ENCODE measurements around the gene OFD1. TPM values are rescaled to one million over a fixed set of nuclear protein-coding genes. Genes with fewer than 3 reads are reported as not detected.

Gene OFD1
- total RNA-seq, 1 donor from 2014 or later = 10.6 TPM

DNA sequence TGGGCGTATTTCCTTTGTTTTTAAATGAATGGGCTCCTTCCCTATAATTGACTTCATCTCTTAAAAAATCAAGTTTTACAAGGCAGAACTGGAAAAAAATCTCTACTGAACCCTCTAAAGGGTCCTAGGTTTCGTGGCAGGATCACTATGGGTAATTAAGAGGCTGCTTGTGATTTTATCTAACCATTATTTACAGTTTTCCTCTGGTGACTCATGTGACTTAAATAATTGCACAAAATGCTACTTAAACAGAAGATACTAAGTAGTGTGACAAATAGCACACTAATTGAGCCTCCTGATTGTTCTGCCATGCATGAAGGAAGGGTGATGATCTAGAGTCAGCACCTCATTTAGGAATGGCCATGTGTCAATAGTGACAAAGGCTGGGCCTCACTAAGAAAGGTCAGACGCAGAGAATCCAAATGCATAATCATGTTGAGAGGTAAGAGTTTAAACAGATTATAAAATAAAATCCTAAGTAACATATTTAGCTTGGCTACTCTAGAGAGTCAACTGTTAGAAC, 35.5 kb downstream of the OFD1 start:
- intact Hi-C loops (cut with micrococcal nuclease) = no loop called here
- TF ChIP-seq, protein P1, sequence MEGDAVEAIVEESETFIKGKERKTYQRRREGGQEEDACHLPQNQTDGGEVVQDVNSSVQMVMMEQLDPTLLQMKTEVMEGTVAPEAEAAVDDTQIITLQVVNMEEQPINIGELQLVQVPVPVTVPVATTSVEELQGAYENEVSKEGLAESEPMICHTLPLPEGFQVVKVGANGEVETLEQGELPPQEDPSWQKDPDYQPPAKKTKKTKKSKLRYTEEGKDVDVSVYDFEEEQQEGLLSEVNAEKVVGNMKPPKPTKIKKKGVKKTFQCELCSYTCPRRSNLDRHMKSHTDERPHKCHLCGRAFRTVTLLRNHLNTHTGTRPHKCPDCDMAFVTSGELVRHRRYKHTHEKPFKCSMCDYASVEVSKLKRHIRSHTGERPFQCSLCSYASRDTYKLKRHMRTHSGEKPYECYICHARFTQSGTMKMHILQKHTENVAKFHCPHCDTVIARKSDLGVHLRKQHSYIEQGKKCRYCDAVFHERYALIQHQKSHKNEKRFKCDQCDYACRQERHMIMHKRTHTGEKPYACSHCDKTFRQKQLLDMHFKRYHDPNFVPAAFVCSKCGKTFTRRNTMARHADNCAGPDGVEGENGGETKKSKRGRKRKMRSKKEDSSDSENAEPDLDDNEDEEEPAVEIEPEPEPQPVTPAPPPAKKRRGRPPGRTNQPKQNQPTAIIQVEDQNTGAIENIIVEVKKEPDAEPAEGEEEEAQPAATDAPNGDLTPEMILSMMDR (IDR thresholded peaks at IDR 0.05; ENCODE audit: borderline replicate concordance) = no peak
- Histone ChIP-seq H3K9me3 (replicated peaks) (no peaks in the 10 kb centered on the region), H3K4me1 (peaks cover 10% of the 10 kb centered on the region), H3K27ac (replicated peaks) (no peak overlapping the region), H3K4me3 (no peak overlapping the region), H3K36me3 (peaks cover 39% of the 10 kb centered on the region), H3K27me3 (ENCODE audit: low read depth) (no peaks in the 10 kb centered on the region)
- DNase-seq = no peak

DNA sequence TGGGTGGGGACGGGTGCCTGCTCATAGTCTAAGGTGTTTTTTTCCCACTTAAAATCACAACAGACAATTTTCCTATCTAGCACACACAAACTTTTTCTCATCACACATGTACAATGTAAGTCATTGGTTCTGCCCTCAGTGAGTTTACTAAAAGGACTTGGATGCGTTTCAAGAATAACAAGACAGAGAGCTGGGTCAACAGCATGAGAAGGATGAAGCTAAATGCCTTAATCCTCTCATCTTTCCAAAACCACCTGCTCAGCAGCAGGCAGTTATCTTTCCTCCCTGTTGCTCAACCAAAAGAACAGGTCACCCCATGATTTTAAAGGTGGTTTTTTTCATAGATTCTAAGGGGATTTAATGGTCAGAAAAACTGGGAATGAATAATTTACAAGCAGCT, 40.1 kb downstream of the OFD1 start:
- no peak overlapping the region for H3K4me3 ChIP-seq
- H3K9me3 ChIP-seq (replicated peaks) = no peaks in the 10 kb centered on the region
- H3K27me3 ChIP-seq (ENCODE audit: low read depth) = no peaks in the 10 kb centered on the region
- H3K27ac ChIP-seq (replicated peaks) = no peak overlapping the region
- H3K36me3 ChIP-seq = peaks cover 27% of the 10 kb centered on the region
- DNase-seq = no peak
- H3K4me1 ChIP-seq = no peaks in the 10 kb centered on the region
- TF ChIP-seq, protein P1 (IDR thresholded peaks at IDR 0.05; ENCODE audit: borderline replicate concordance) = no peak
- intact Hi-C loops (cut with micrococcal nuclease) = no loop called here

DNA sequence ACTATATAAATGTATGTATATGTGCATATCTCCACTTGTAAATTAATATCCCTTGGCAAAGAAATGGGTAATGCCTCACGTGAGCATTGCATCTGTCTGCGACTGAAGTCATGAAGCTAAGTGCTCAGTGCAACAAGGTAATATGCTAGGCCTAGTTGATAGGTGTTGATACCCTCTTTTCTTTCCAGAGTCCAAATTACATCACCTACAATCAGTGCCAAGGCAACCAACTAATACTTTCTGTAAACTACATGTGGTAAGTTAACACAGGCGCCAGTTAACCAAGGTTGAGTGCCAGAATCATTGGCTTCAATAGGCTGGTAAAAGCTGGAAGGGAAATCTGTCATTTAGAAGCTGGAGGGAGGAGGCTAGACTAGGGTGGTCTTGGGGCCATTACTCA, 41.3 kb downstream of the OFD1 start:
- H3K27ac ChIP-seq (replicated peaks) = no peak overlapping the region
- TF ChIP-seq, protein P1 (IDR thresholded peaks at IDR 0.05; ENCODE audit: borderline replicate concordance) = no peak

GRCh38 chrX:13776387-13776786, 41.8 kb downstream of the OFD1 start:
- Histone ChIP-seq H3K9me3 (replicated peaks) (no peaks in the 10 kb centered on the region), H3K4me1 (no peaks in the 10 kb centered on the region), H3K27me3 (ENCODE audit: low read depth) (no peaks in the 10 kb centered on the region), H3K27ac (replicated peaks) (no peak overlapping the region), H3K4me3 (no peak overlapping the region), H3K36me3 (peaks cover 18% of the 10 kb centered on the region)
- no peak for DNase-seq
- intact Hi-C loops (cut with micrococcal nuclease) = no loop called here
- TF ChIP-seq, protein P1 (IDR thresholded peaks at IDR 0.05; ENCODE audit: borderline replicate concordance) = no peak

More for the DNA sequence above, 41.3 kb downstream of the OFD1 start:
- H3K4me1 ChIP-seq = no peaks in the 10 kb centered on the region
- intact Hi-C loops (cut with micrococcal nuclease) = no loop called here
- H3K9me3 ChIP-seq (replicated peaks) = no peaks in the 10 kb centered on the region
- peaks cover 18% of the 10 kb centered on the region for H3K36me3 ChIP-seq
- H3K4me3 ChIP-seq = no peak overlapping the region
- H3K27me3 ChIP-seq (ENCODE audit: low read depth) = no peaks in the 10 kb centered on the region
- no peak for DNase-seq

DNA sequence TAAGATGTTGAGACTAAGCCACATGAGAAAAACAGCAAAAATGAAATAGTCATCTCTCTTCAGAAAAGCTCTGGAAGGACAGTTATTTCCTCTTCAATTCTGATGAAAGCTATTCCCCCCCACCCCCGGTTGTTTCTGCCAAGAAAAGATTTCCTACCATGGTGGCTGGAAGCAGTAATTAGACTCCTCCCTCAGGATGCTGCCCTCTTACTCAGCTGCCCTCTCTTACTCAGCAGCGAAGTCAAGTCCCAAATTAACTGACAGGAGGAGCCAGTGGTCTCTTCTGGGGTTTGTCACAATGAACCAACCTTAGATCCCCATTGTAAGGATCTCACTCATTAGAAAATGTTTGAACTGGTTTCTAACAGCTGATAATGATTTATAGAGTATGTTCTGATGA, 44.4 kb downstream of the OFD1 start:
- Histone ChIP-seq H3K36me3 (peaks cover 18% of the 10 kb centered on the region), H3K9me3 (replicated peaks) (no peaks in the 10 kb centered on the region), H3K27ac (replicated peaks) (no peak overlapping the region), H3K4me3 (no peak overlapping the region), H3K27me3 (ENCODE audit: low read depth) (no peaks in the 10 kb centered on the region), H3K4me1 (no peaks in the 10 kb centered on the region)
- intact Hi-C loops (cut with micrococcal nuclease) = no loop called here
- no peak for DNase-seq
- TF ChIP-seq, protein P1 (IDR thresholded peaks at IDR 0.05; ENCODE audit: borderline replicate concordance) = no peak
